Adrenal gland (tissue), 12 donors: ENCODE results near the gene DNAJC12. TPM values are rescaled to one million over a fixed set of nuclear protein-coding genes. Genes with fewer than 3 reads are reported as not detected.
"Not testable (repeated sequence)": the region's sequence is repeated elsewhere in the genome, so short reads cannot be mapped to it uniquely, and the experiment has no call there.

Source experiments
- DNase-seq, 7 donors: peaks; one replicate each; pipeline ENCODE4 v3.0.0-alpha.2; 2019 to 2020
- H3K27ac ChIP-seq, 5 donors: fragments of 200-600 bp; sonication (generic) in 4 of 5; 1 replicate in 3 of 5; 2 replicates in 2 of 5; pipeline versions ENCODE4 v1.5.1 to v1.8.0; 2016 to 2020; ENCODE audit warnings: mild to moderate bottlenecking in 1 of 5
- H3K27me3 ChIP-seq: fragments of 200-600 bp; 2 replicates; pipeline ENCODE4 v1.8.0; 2021
- H3K36me3 ChIP-seq, 2 donors: fragments of 200-600 bp; replicated peaks in 1 of 2; 1 replicate in 1 of 2; 2 replicates in 1 of 2; pipeline versions ENCODE4 v1.5.1 to v1.8.0; 2018 to 2022
- H3K4me1 ChIP-seq, 2 donors: fragments of 200-600 bp; replicated peaks in 1 of 2; 1 replicate in 1 of 2; 2 replicates in 1 of 2; pipeline versions ENCODE4 v1.5.1 to v1.8.0; 2018 to 2021
- H3K4me3 ChIP-seq, 4 donors: fragments of 200-600 bp; sonication (generic) in 3 of 4; one replicate each; pipeline ENCODE4 v1.5.1; 2016 to 2018
- H3K9me3 ChIP-seq, 3 donors: fragments of 200-600 bp; sonication (generic) in 1 of 3; replicated peaks in 1 of 3; 1 replicate in 2 of 3; 2 replicates in 1 of 3; pipeline versions ENCODE4 v1.5.1 to v1.8.0; 2016 to 2021
- CTCF ChIP-seq, 6 experiments: fragments of 450-650 bp in 4 of 6; fragments of 200-600 bp in 2 of 6; sonication (generic) in 1 of 6; IDR thresholded peaks; 1 replicate in 5 of 6; 2 replicates in 1 of 6; pipeline versions ENCODE4 v1.5.1 to v1.8.0; 2016 to 2021; ENCODE audit warnings: antibody characterized with exemption in 6 of 6, mild to moderate bottlenecking in 2 of 6, moderate library complexity in 1 of 6
- POLR2A ChIP-seq, 2 donors: fragments of 450-650 bp; IDR thresholded peaks; one replicate each; pipeline ENCODE4 v1.6.1; 2017; ENCODE audit warnings: antibody characterized with exemption in 2 of 2, mild to moderate bottlenecking in 2 of 2, moderate library complexity in 1 of 2
- WGBS, 4 donors: extraction: QIAGEN DNeasy Blood & Tissue Kit in 2 of 4; methylation state at CpG; one replicate each; pipeline versions ENCODE4 v1.1.5 to v1.1.7; 2013 to 2017; 5-methylcytosine and 5-hydroxymethylcytosine counted together
- intact Hi-C, 2 donors: fragments of 100-400 bp; cut with DNase I; formaldehyde crosslinking; loops; one replicate each; pipeline versions ENCODE4 v1.14.1 to v1.15.0; 2022 to 2023
- polyA plus RNA-seq, 3 donors: library from polyadenylated mRNA; stranded (reverse); fragments of 200-250 nt in 2 of 3; fragments of 350-450 nt in 1 of 3; fragmentation: Illumina TruSeq in 1 of 3; extraction: RNeasy Lipid Tissue Mini Kit (QIAGEN cat#74804) in 1 of 3; gene quantifications; one replicate each; pipeline ENCODE4 v1.2.3, GENCODE V29; 2013 to 2014
- total RNA-seq, 9 donors: library from RNA; depleted of rRNA in 4 of 9; stranded (reverse); fragments of >200 nt in 4 of 9; fragments of 120-200 nt in 1 of 9; fragmentation: NEBNext Ultra II Directional in 1 of 9; extraction: Animal tissue kit (Norgen Biotek cat#: 25700) in 1 of 9; gene quantifications; one replicate each; pipeline versions ENCODE4 v1.1.0 to v1.2.4, GENCODE V29; 2013 to 2023
- donor health status: healthy with polysubstance abuse.
- donor health status: Bipolar disorder and iron deficiency.
- donor health status: DM: yes; HTN: yes; CAD: no.
- donor health status: DM: no; HTN: no; CAD: no.
- donor health status: DM: no; HTN: no; CAD: no.
- donor health status: DM: yes; HTN: yes; CAD: no.

Gene DNAJC12
- total and polyA plus RNA-seq, 12 donors = 21.0 to 228 (median 56.2) TPM

- peak; percentile 97 to 99 (median 98) for DNase-seq
- TF ChIP-seq POLR2A (IDR thresholded peaks at IDR 0.05) = peak; percentile 96
- TF ChIP-seq CTCF (IDR thresholded peaks at IDR 0.05) = peak in 1 of 6 experiments; percentile 7
- peak within 1 kb of the TSS; percentile 51 to 94 (median 80) for H3K4me3 ChIP-seq
- H3K27me3 ChIP-seq = no peaks in the 10 kb centered on the region
- H3K27ac ChIP-seq = peak within 1 kb of the TSS; percentile 72 to 99 (median 96)
- no peaks in the 10 kb centered on the region for H3K9me3 ChIP-seq
- H3K4me1 ChIP-seq = peaks cover 10 to 36% of the 10 kb centered on the region in 2 donors
- H3K36me3 ChIP-seq = peaks cover 0 to 29% of the 10 kb centered on the region in 2 donors
- intact Hi-C loops = no loop called here
- 0% methylated on average over 4 to 61 of the region's 62 CpGs for WGBS, 4 donors
These were observed 46.4 kb upstream of the DNAJC12 start, which contains the start of gene SIRT1 for GRCh38 chr10:67884313-67884841. Gene SIRT1 (plus strand): TSS chr10:67884656. CDS start chr10:67884722, 66 bp downstream.

GRCh38 chr10:67883710-67884312 lies 45.8 kb upstream of the DNAJC12 start:
- intact Hi-C loops = no loop called here
- Histone ChIP-seq H3K36me3 (peaks cover 0 to 23% of the 10 kb centered on the region in 2 donors), H3K9me3 (no peaks in the 10 kb centered on the region), H3K4me1 (peaks cover 4 to 30% of the 10 kb centered on the region in 2 donors), H3K27ac (peak overlapping the region; percentile 61 to 99 (median 96)), H3K27me3 (no peaks in the 10 kb centered on the region), H3K4me3 (peak overlapping the region in 2 of 4 donors; percentile 22 to 94)
- peak in 1 of 6 experiments; percentile 9 for TF ChIP-seq CTCF (IDR thresholded peaks at IDR 0.05)
- TF ChIP-seq POLR2A (IDR thresholded peaks at IDR 0.05) = no peak
- DNase-seq = peak in 3 of 7 donors; percentile 18 to 34 (median 31)
- WGBS, 4 donors = 9 to 16% (median 14%) methylated on average over 13 of the region's 13 CpGs

GRCh38 chr10:67878133-67878532 lies 40.1 kb upstream of the DNAJC12 start:
- Histone ChIP-seq H3K4me1 (no peaks in the 10 kb centered on the region), H3K36me3 (no peaks in the 10 kb centered on the region), H3K9me3 (no peaks in the 10 kb centered on the region), H3K27me3 (no peaks in the 10 kb centered on the region), H3K4me3 (no peak overlapping the region), H3K27ac (no peak overlapping the region)
- 85 to 91% (median 91%) methylated on average over 7 of the region's 7 CpGs for WGBS, 4 donors
- no peak for DNase-seq
- intact Hi-C loops = no loop called here
- TF ChIP-seq CTCF (IDR thresholded peaks at IDR 0.05) (no peak), POLR2A (IDR thresholded peaks at IDR 0.05) (no peak)

GRCh38 chr10:67877421-67877820 lies 39.4 kb upstream of the DNAJC12 start:
- H3K4me3 ChIP-seq, H3K27me3 ChIP-seq, H3K36me3 ChIP-seq, DNase-seq, H3K27ac ChIP-seq, H3K9me3 ChIP-seq, H3K4me1 ChIP-seq, intact Hi-C loops: not testable (repeated sequence)
- 68 to 82% (median 79%) methylated on average over 11 of the region's 11 CpGs for WGBS, 4 donors
